ENCODE results near the gene ASPSCR1. TPM values are rescaled to one million over a fixed set of nuclear protein-coding genes. Genes with fewer than 3 reads are reported as not detected.

Gene ASPSCR1
- total and polyA plus RNA-seq, 2 of the 13 experiments (the other 11 are each of a cell fraction or from before 2014, with no cell fraction given) = 274 to 314 TPM

GRCh38 chr17:82030470-82031302, 53.3 kb downstream of the ASPSCR1 start:
- DNase-seq (ENCODE audit: low spot score) (no peak), FAIRE-seq (no peak), ATAC-seq (peak; percentile 6)
- Histone ChIP-seq H4K20me1 (ENCODE audit: insufficient read depth, low read length) (peaks cover 6% of the 10 kb centered on the region), H3K9ac (ENCODE audit: insufficient read depth, low read depth, low read length) (no peak overlapping the region), H3K36me3 (replicated peaks in 1 of 2; ENCODE audit: control insufficient read depth in 1 of 2, insufficient read depth in 2 of 2, low read length in 2 of 2) (peaks cover 13 to 18% of the 10 kb centered on the region in 2 experiments), H2AFZ (ENCODE audit: low read length) (no peak overlapping the region), H3K79me2 (ENCODE audit: insufficient read depth, low read length) (peaks cover under 1% of the 10 kb centered on the region), H3K27ac (ENCODE audit: extremely low read length, insufficient read depth, low read length) (no peak overlapping the region), H3K9me3 (ENCODE audit: low read length) (no peaks in the 10 kb centered on the region), H3K27me3 (ENCODE audit: control insufficient read depth in 1 of 2, insufficient read depth in 2 of 2, low read length in 2 of 2) (no peaks in the 10 kb centered on the region), H3K4me3 (replicated peaks in 1 of 3; ENCODE audit: insufficient read depth in 1 of 3, low read depth in 2 of 3, low read length in 3 of 3) (no peak overlapping the region), H3K4me2 (ENCODE audit: low read depth, low read length) (no peak overlapping the region), H3K4me1 (ENCODE audit: insufficient read depth, low read length) (peaks cover 20% of the 10 kb centered on the region)
- ChIA-PET CTCF (ENCODE audit: low intra/inter-chr PET ratio, low total read pairs) (interaction anchor here (0.5 to 2.3 kb wide), 2 partner anchors 48 to 123 kb away, joined by 3 to 9 read pairs; no protein-coding TSS in a partner anchor), POLR2A (interaction anchor here (1.2 to 1.4 kb wide), 2 partner anchors 8 to 36 kb away, joined by 3 read pairs; partner anchors contain the start of genes CENPX and LRRC45)
- whole genome bisulfite sequencing (ENCODE audit: low lambda C conversion rate) = 97% methylated on average over 87 of the region's 94 CpGs
- intact Hi-C loops (cut with micrococcal nuclease; ENCODE audit: unreplicated experiment) = no loop called here
- TSS peak; percentile 59 for BruUV-seq (replicated peaks)
- in situ Hi-C loops (cut with HindIII; ENCODE audit: extremely low pct_ligation_motif_present, low pct_unique_long_range_greater_than_20kb) = no loop called here
- TF ChIP-seq ZBTB39 (CRISPR knock-in tag; IDR thresholded peaks at IDR 0.05) = no peak
- TF ChIP-seq AGO2 (optimal IDR thresholded peaks at IDR 0.05; ENCODE audit: low read depth, low read length) = peak; percentile 62
- no peak for TF ChIP-seq HNRNPUL1 (IDR thresholded peaks at IDR 0.05; ENCODE audit: low read depth, low read length)
- peak; percentile 46; the same call in 1 of the 2 replicates for TF ChIP-seq ZFP91 (CRISPR knock-in tag; IDR thresholded peaks at IDR 0.05; ENCODE audit: borderline replicate concordance)
- no peak for TF ChIP-seq ZNF225 (CRISPR knock-in tag; IDR thresholded peaks at IDR 0.05)
- TF ChIP-seq CTCF (CRISPR knock-in tag; IDR thresholded peaks at IDR 0.05) = peak; percentile 90
- no peak for TF ChIP-seq AKAP8 (CRISPR knock-in tag; IDR thresholded peaks at IDR 0.05)
- TF ChIP-seq MAZ (IDR thresholded peaks at IDR 0.05; ENCODE audit: borderline replicate concordance, low read depth, low read length) = no peak
- TF ChIP-seq MAZ (CRISPR knock-in tag; IDR thresholded peaks at IDR 0.05; ENCODE audit: low read depth) = peak; percentile 28; the same call in 1 of the 2 replicates
- no peak for TF ChIP-seq ZFAT (CRISPR knock-in tag; conservative IDR thresholded peaks at IDR 0.05)
- TF ChIP-seq HMG20A (CRISPR knock-in tag; IDR thresholded peaks at IDR 0.05; ENCODE audit: borderline replicate concordance) = no peak
- no peak for TF ChIP-seq HNF1A (IDR thresholded peaks at IDR 0.05; ENCODE audit: low read depth)
- 0 out of 2 replicates have a peak, but pooled peaks have one; percentile 12 for TF ChIP-seq HNF1A (CRISPR knock-in tag; IDR thresholded peaks at IDR 0.05; ENCODE audit: borderline replicate concordance)
